Skeletal muscle tissue (tissue), 4 donors: Measurements from ENCODE around the gene SEPTIN8. TPM values are rescaled to one million over a fixed set of nuclear protein-coding genes. Genes with fewer than 3 reads are reported as not detected.
A peak's percentile ranks its signal among the peaks of the same experiment; 100 is the strongest.

Experiments used
- H3K27ac ChIP-seq: one replicate; pipeline ENCODE4 v1.7.0; 2013; ENCODE audit warnings: mild to moderate bottlenecking, low read depth, low read length, inconsistent platforms
- H3K27me3 ChIP-seq, 3 donors: one replicate each; pipeline ENCODE4 v1.7.0; 2013; ENCODE audit warnings: low read length in 3 of 3; ENCODE audit not compliant: control insufficient read depth in 3 of 3, insufficient read depth in 3 of 3
- H3K36me3 ChIP-seq, 3 donors: one replicate each; pipeline ENCODE4 v1.7.0; 2013; ENCODE audit warnings: low read length in 3 of 3; ENCODE audit not compliant: control insufficient read depth in 3 of 3, insufficient read depth in 3 of 3
- H3K4me1 ChIP-seq, 3 donors: one replicate each; pipeline ENCODE4 v1.7.0; 2013; ENCODE audit warnings: low read length in 3 of 3, mild to moderate bottlenecking in 3 of 3; ENCODE audit not compliant: control insufficient read depth in 3 of 3, insufficient read depth in 3 of 3
- H3K4me3 ChIP-seq, 3 donors: one replicate each; pipeline ENCODE4 v1.7.0; 2013; ENCODE audit warnings: low read length in 3 of 3
- H3K9ac ChIP-seq, 3 donors: one replicate each; pipeline ENCODE4 v1.7.0; 2013; ENCODE audit warnings: low read length in 3 of 3, mild to moderate bottlenecking in 3 of 3, moderate library complexity in 2 of 3, low read depth in 1 of 3
- H3K9me3 ChIP-seq, 3 donors: one replicate each; pipeline ENCODE4 v1.7.0; 2013; ENCODE audit warnings: low read length in 3 of 3; ENCODE audit not compliant: control insufficient read depth in 3 of 3
- total RNA-seq: library from RNA; depleted of rRNA; stranded (reverse); fragments of >200 nt; gene quantifications from one replicate; pipeline ENCODE4 v1.2.3, GENCODE V29; 2014
- donor health status: Osteomylitis.

Gene SEPTIN8
- total RNA-seq, 1 donor from 2014 or later = 28.7 TPM

DNA sequence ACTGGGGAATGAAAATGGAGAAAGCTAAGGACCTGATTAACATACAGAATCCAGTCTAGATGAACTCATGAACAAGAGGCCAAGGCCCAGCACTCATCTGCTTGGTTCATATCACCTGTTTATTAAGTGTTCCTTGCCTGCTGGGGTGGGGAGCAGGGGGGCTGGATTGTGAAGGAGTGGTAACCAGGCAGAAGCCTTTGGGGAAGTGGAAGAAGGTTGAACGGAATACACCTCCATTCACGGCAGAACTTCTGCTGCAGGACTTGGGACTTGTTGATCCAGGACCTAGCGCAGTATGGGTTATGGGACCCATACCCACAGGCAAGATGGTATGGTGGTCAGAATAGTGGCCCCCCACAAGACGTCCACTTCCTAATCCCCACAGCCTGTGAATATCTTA is 8.8 kb upstream of the SEPTIN8 start:
- Histone ChIP-seq H3K27me3 (peaks cover 0 to 10% (median 3%) of the 10 kb centered on the region in 3 donors), H3K36me3 (no peaks in the 10 kb centered on the region), H3K4me1 (no peaks in the 10 kb centered on the region), H3K4me3 (no peak overlapping the region), H3K9ac (no peak overlapping the region), H3K9me3 (no peaks in the 10 kb centered on the region), H3K27ac (no peak overlapping the region)

DNA sequence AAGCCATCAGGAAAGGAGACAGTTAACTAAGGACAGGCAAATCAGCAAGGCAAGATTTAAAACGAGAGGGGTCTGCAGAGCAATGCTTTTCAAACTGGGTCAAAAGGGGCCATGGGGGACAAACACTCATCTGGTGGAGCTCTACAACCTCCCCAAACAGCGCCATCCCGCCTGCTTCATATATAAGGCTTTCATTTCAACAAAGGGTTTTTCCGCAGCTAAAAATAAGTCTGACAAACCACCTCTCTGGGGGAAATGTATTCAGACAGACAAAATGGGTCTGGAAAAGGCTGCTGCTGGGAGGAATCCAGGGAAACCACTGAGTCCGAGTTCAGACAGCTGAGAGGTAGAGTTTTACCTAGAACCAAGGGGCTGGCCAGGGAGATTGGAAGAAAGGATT is 8.3 kb upstream of the SEPTIN8 start:
- no peaks in the 10 kb centered on the region for H3K36me3 ChIP-seq
- H3K27ac ChIP-seq = no peak overlapping the region
- peaks cover 0 to 10% (median 3%) of the 10 kb centered on the region in 3 donors for H3K27me3 ChIP-seq
- no peaks in the 10 kb centered on the region for H3K4me1 ChIP-seq
- no peaks in the 10 kb centered on the region for H3K9me3 ChIP-seq
- no peak overlapping the region for H3K4me3 ChIP-seq
- H3K9ac ChIP-seq = peak overlapping the region in 1 of 3 donors; percentile 45

DNA sequence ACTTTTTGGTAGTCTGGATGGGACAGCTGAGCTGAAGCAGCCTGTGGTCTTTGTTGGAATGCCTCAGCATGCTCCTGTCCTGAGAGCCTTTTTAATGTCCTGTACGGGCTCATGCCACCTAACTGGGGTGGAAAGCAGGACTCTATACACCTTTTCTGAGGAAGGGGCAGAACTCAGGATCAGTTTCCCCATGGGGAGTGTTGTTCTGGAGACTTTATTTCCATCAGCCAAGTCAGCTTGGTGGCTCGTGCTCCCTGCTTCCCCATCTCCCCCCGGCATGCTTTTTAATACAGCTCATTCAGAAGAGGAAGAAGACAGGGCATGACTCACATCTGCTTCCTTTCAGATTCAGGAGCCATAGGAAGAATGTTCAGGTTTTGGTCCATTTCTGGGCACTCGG is 5.1 kb upstream of the SEPTIN8 start:
- H3K9ac ChIP-seq = no peak overlapping the region
- H3K4me3 ChIP-seq = no peak overlapping the region
- peaks cover 0 to 13% (median 8%) of the 10 kb centered on the region in 3 donors for H3K27me3 ChIP-seq
- H3K27ac ChIP-seq = no peak overlapping the region
- peaks cover 6 to 11% (median 9%) of the 10 kb centered on the region in 3 donors for H3K4me1 ChIP-seq
- no peaks in the 10 kb centered on the region for H3K9me3 ChIP-seq
- H3K36me3 ChIP-seq = no peaks in the 10 kb centered on the region

DNA sequence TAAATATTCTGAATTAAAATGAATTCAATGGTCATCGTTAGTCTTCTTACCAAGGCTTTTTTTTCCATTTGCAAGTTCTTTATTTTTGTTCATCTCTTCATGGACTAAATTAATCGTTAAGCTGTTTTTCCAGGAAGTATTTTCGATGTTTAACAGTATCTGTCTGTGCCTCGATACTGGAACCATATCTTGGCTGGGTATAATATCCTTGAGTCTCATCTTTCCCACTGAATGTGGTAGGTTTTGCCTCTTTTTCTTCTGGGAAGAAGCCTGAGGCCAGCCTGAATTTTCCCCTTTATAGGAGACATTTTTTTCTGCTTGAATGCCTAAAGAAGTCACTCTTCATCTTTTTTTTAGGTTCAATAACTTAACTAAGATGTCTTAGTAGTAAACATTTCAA is 4.0 kb upstream of the SEPTIN8 start:
- H3K27ac ChIP-seq = no peak overlapping the region
- no peak overlapping the region for H3K9ac ChIP-seq
- no peaks in the 10 kb centered on the region for H3K36me3 ChIP-seq
- no peaks in the 10 kb centered on the region for H3K9me3 ChIP-seq
- no peak overlapping the region for H3K4me3 ChIP-seq
- peaks cover 9 to 18% (median 11%) of the 10 kb centered on the region in 3 donors for H3K4me1 ChIP-seq
- peaks cover 0 to 13% (median 8%) of the 10 kb centered on the region in 3 donors for H3K27me3 ChIP-seq

DNA sequence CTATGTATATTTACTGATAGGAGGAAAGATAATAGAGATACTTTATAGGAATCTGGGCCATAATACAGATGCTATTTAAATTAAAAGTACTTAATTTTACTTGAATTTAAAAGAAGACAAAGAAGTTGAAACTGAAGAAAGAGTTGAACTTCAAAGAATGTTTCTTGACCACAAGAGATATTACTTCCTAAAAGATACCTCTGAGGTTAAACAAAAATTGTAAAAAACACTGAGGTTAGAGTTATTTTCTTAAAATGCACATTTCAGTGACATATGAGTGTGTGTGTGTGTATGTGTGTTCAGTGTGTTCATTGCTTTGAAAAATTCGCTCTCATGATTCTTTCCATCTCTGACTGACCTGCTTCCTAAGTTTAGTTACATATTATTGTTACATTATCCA is 3.5 kb upstream of the SEPTIN8 start:
- no peaks in the 10 kb centered on the region for H3K36me3 ChIP-seq
- no peak overlapping the region for H3K9ac ChIP-seq
- no peak overlapping the region for H3K27ac ChIP-seq
- H3K4me1 ChIP-seq = peaks cover 10 to 21% (median 12%) of the 10 kb centered on the region in 3 donors
- H3K9me3 ChIP-seq = no peaks in the 10 kb centered on the region
- peaks cover 0 to 13% (median 8%) of the 10 kb centered on the region in 3 donors for H3K27me3 ChIP-seq
- no peak overlapping the region for H3K4me3 ChIP-seq

DNA sequence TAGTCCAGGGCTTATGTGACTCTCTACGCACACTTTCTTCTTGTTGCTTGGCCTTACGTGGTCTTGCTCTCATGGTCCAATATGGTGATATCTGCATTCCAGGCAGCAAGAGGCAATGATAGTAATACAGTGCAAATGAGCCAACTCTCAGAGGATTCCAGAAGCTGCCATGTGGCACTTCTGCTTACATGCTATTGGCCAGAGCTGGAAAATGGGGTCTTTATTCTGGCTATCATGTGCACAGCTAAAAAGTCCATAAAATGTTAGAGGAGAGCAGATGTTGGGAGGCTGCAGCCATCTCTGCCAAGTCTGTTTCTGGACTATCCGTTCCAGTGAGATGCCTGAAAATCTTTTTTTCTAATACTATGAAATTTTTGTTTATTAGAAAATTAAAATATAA is 2.9 kb upstream of the SEPTIN8 start:
- H3K27me3 ChIP-seq = peaks cover 0 to 9% (median 8%) of the 10 kb centered on the region in 3 donors
- no peak overlapping the region for H3K9ac ChIP-seq
- no peaks in the 10 kb centered on the region for H3K9me3 ChIP-seq
- H3K36me3 ChIP-seq = no peaks in the 10 kb centered on the region
- H3K4me3 ChIP-seq = no peak overlapping the region
- peaks cover 15 to 27% (median 16%) of the 10 kb centered on the region in 3 donors for H3K4me1 ChIP-seq
- H3K27ac ChIP-seq = no peak overlapping the region

DNA sequence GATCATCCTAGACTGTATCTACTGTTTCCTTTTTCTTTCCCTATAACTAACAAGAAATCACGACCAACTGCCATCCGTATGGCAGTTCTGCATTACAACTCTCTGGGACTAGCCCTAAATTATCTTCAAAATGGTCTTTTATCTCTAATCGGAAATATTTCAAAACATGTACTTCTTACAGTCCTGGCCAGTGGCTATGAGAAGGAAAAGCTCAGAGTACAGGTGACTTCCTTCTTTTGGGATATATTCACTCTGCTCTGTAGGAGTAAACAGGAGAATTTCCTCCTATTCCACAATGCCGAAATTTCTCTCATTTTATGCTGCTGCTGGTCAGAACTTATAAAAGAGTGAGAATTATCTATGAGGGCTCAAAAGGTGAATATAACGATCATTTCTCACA is 1.8 kb upstream of the SEPTIN8 start:
- peaks cover 0 to 9% (median 8%) of the 10 kb centered on the region in 3 donors for H3K27me3 ChIP-seq
- H3K9ac ChIP-seq = no peak overlapping the region
- no peaks in the 10 kb centered on the region for H3K9me3 ChIP-seq
- H3K36me3 ChIP-seq = no peaks in the 10 kb centered on the region
- no peak overlapping the region for H3K27ac ChIP-seq
- no peak overlapping the region for H3K4me3 ChIP-seq
- peaks cover 23 to 37% (median 26%) of the 10 kb centered on the region in 3 donors for H3K4me1 ChIP-seq

DNA sequence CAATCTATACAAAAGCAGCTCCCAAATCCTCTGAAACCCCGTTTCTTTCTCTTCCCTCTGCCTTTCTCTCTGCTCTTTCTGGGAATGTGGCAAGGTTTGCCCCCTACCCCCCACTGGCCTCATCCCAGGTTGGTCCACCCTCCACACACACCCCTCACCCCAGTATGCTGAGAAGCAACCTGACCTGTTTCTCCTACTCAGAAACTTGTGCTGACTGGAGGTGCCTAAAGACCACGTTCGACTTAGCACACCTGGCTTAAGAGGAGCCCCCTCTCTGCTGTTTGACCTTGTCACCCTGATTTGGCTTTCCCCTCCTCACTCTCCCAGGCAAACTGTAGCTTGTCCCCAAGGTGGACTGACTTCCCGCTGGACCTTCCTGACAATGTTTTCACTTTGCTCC is 1.1 kb upstream of the SEPTIN8 start:
- Histone ChIP-seq H3K9ac (peak overlapping the region in 2 of 3 donors; percentile 74 to 85), H3K36me3 (no peaks in the 10 kb centered on the region), H3K9me3 (no peaks in the 10 kb centered on the region), H3K4me1 (peaks cover 24 to 40% (median 29%) of the 10 kb centered on the region in 3 donors), H3K27ac (no peak overlapping the region), H3K4me3 (peak overlapping the region; percentile 85 to 87 (median 85)), H3K27me3 (peaks cover 0 to 8% (median 4%) of the 10 kb centered on the region in 3 donors)

DNA sequence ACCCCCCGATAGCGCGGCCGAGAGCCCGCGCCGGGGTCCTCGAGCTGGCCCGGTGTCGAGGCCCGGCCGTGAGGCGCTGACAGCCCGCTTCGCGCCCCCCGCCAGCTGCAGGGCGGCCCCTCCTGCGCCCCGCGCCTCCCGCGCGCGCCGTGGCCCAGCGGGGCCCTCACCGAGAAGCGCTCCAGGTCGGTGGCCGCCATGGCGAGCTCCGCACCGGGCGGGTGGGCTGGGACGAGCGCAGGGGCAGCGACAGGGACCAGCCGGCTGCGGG is 166 bp downstream of the SEPTIN8 start:
- H3K27me3 ChIP-seq = peaks cover 0 to 8% (median 3%) of the 10 kb centered on the region in 3 donors
- no peaks in the 10 kb centered on the region for H3K36me3 ChIP-seq
- peaks cover 36 to 49% (median 41%) of the 10 kb centered on the region in 3 donors for H3K4me1 ChIP-seq
- H3K4me3 ChIP-seq = peak overlapping the region; percentile 70 to 87 (median 85)
- H3K9ac ChIP-seq = peak overlapping the region; percentile 64 to 85 (median 65)
- H3K9me3 ChIP-seq = no peaks in the 10 kb centered on the region
- H3K27ac ChIP-seq = peak overlapping the region; percentile 70

DNA sequence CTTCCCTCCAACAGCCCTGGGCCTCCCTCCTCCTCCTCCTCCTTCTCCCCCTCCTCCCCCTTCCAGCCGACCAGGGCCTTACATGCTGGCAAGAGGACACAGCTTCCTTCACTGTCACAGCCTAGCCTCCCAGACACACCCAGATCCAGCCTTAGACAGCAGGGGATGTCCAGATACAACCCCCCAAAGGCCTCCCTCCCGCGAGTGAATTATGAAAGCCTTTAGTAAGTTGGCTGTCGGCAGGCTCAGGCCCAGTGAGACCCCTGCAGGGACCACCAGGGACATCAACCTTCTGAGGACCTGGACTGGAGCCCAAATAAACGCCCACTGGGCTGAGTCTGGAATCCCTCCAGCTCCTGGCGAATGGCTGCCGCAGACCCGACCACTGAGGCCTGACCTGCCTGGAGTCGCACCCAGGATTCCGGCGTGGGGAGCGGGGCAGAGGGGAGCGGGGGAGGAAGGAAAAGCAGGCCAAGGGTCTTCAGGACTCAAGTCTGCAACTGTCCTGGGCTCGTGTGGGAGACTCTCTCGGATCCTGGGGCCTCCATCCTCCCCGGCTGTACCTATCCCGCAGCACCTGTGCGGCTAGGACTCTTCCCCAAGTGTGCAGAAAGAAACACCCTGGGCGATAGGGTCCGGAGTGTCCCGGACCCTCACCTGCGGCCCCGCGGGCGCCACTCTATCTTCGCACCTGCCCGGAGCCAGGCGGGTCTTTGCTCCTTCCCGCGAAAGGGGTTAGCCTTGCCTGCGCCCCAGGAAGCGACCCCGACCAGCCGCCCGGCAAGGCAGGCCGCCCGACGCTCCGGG is 705 bp downstream of the SEPTIN8 start:
- Histone ChIP-seq H3K4me1 (peaks cover 41 to 54% (median 47%) of the 10 kb centered on the region in 3 donors), H3K36me3 (no peaks in the 10 kb centered on the region), H3K27me3 (peaks cover 0 to 8% (median 3%) of the 10 kb centered on the region in 3 donors), H3K27ac (peak overlapping the region; percentile 70), H3K9ac (peak overlapping the region; percentile 64 to 85 (median 65)), H3K4me3 (peak overlapping the region; percentile 70 to 87 (median 85)), H3K9me3 (no peaks in the 10 kb centered on the region)
